A673 (cell line): ENCODE measurements around the gene XPO6.

Source experiments
- CTCF ChIP-seq: fragments of 300-800, 200-600 bp; sonication (generic); conservative IDR thresholded peaks from 2 replicates; pipeline ENCODE4 v1.5.1; 2017; ENCODE audit warnings: low read depth, mild to moderate bottlenecking, antibody characterized with exemption, low read length, moderate library complexity, mixed read lengths
- EZH2 ChIP-seq: fragments of 200-600 bp; sonication (generic); IDR thresholded peaks from 2 replicates; pipeline ENCODE4 v1.6.1; 2017; ENCODE audit warnings: borderline replicate concordance, low read depth, mild to moderate bottlenecking, mixed read lengths, antibody characterized with exemption, low read length; ENCODE audit not compliant: poor library complexity, severe bottlenecking

GRCh38 chr16:28180655-28181460 is 30.9 kb downstream of the XPO6 start:
- no peak for TF ChIP-seq CTCF
- no peak for TF ChIP-seq EZH2
